GM12878 (cell line): ENCODE measurements around the gene SLC34A3.

Experiments used
- EP300 ChIP-seq, 2 experiments: fragments of 150-350 bp in 1 of 2; IDR thresholded peaks; 2 replicates each; pipeline ENCODE4 v1.6.1; 2011 to 2012; ENCODE audit warnings: low read depth in 2 of 2, low read length in 2 of 2, borderline replicate concordance in 1 of 2, improper control_type of control experiment in 1 of 2, inconsistent platforms in 1 of 2; ENCODE audit not compliant: control insufficient read depth in 1 of 2
- MXI1 ChIP-seq: fragments of 150-350 bp; IDR thresholded peaks from 2 replicates; pipeline ENCODE4 v1.6.1; 2011; ENCODE audit warnings: low read depth, mild to moderate bottlenecking, inconsistent platforms, low read length, improper control_type of control experiment
- NBN ChIP-seq: fragments of 450-650 bp; IDR thresholded peaks from 2 replicates; pipeline ENCODE4 v1.6.1; 2016
- NFYA ChIP-seq: IDR thresholded peaks from 2 replicates; pipeline ENCODE4 v1.6.1; 2011; ENCODE audit warnings: low read depth, mild to moderate bottlenecking, low read length, improper control_type of control experiment, borderline replicate concordance
- POLR2A ChIP-seq: IDR thresholded peaks from 2 replicates; pipeline ENCODE4 v1.6.1; 2011; ENCODE audit warnings: low read depth, mild to moderate bottlenecking, low read length
- POLR2AphosphoS5 ChIP-seq: IDR thresholded peaks from 2 replicates; pipeline ENCODE4 v1.6.1; 2011; ENCODE audit warnings: mild to moderate bottlenecking, low read length, inconsistent platforms
- SMAD1 ChIP-seq: fragments of 450-650 bp; IDR thresholded peaks from 2 replicates; pipeline ENCODE4 v1.6.1; 2018; ENCODE audit warnings: mild to moderate bottlenecking, low read depth; ENCODE audit not compliant: partially characterized antibody
- USF1 ChIP-seq: IDR thresholded peaks from 2 replicates; pipeline ENCODE4 v1.6.1; 2011; ENCODE audit warnings: borderline replicate concordance, low read depth, mild to moderate bottlenecking, moderate library complexity, mixed read lengths, low read length; ENCODE audit not compliant: insufficient read depth; ENCODE audit errors: extremely low read length

- no peak for TF ChIP-seq NFYA
- TF ChIP-seq POLR2A = no peak
- TF ChIP-seq NBN = no peak
- no peak for TF ChIP-seq EP300 (IDR thresholded peaks at IDR 0.05; ENCODE audit: borderline replicate concordance in 1 of 2, control insufficient read depth in 1 of 2, low read depth in 2 of 2, low read length in 2 of 2)
- no peak for TF ChIP-seq SMAD1
- no peak for TF ChIP-seq POLR2AphosphoS5
- no peak for TF ChIP-seq USF1
- no peak for TF ChIP-seq MXI1
These were observed 45.6 kb upstream of the SLC34A3 start for GRCh38 chr9:137184881-137185660.
